ENCODE data around the gene ITPR1.

GRCh38 chr3:4589475-4590097, 96.4 kb downstream of the ITPR1 start:
- TF ChIP-seq CTCF (IDR thresholded peaks at IDR 0.05; ENCODE audit: low read length) (no peak), EZH2 (IDR thresholded peaks at IDR 0.05; ENCODE audit: borderline replicate concordance, low read length) (no peak)
